H1 (cell line): ENCODE results near the gene OTOF. TPM values are rescaled to one million over a fixed set of nuclear protein-coding genes. Genes with fewer than 3 reads are reported as not detected.

Experiments used
- GTF2F1 ChIP-seq: IDR thresholded peaks from 2 replicates; pipeline ENCODE4 v1.6.1; 2012; ENCODE audit warnings: low read depth, low read length, improper control_type of control experiment, borderline replicate concordance
- POU5F1 ChIP-seq: IDR thresholded peaks from 2 replicates; pipeline ENCODE4 v1.6.1; 2011; ENCODE audit warnings: low read depth, mild to moderate bottlenecking, low read length, moderate library complexity
- SUZ12 ChIP-seq: fragments of 200-600 bp; sonication (generic); IDR thresholded peaks from 2 replicates; pipeline ENCODE4 v1.6.1; 2012; ENCODE audit warnings: mild to moderate bottlenecking, inconsistent platforms, low read length, moderate library complexity, mixed read lengths
- polyA plus RNA-seq, 7 experiments: library from polyadenylated mRNA; depleted of rRNA in 3 of 7; stranded (reverse) in 5 of 7; unstranded in 2 of 7; fragments of >200 nt in 5 of 7; fragments of 200-250 nt in 2 of 7; gene quantifications; 1 replicate in 5 of 7; 2 replicates in 1 of 7; 4 replicates in 1 of 7; pipeline versions ENCODE4 v1.2.1 to v1.2.3, GENCODE V29; 2011 to 2013; ENCODE audit warnings: missing spikeins in 2 of 7, mixed read lengths in 2 of 7
- total RNA-seq: library from RNA; stranded (reverse); fragmentation: NEBNext Ultra II Directional; extraction: Animal tissue kit (Norgen Biotek cat#: 25700); gene quantifications from 2 replicates; pipeline ENCODE4 v1.2.1, GENCODE V29; 2021

The OTOF gene
- total and polyA plus RNA-seq, 2 of the 8 experiments (the other 6 are each of a cell fraction or from before 2014, with no cell fraction given): 0.06 TPM; not detected in 1

DNA sequence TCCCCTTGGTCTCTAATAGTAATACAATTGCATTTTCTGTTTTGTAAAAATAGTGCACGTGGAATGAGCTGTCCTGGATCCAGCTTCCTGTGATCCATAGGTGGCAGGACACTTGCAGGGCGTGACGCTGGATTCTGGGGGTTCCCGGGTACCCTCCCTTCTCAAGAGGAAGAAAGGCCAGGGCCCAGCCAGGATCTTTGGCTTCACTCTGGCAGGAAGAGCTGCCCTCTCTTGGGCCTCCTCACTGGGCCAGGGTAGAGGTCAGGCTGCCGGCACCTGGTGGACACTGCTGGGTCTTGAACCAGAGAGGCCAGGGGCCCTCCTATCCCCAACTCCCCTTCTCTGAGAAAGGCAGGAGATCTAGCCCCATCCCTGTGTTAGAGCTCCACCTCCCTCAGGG lies 37.8 kb upstream of the OTOF start (continued):
- TF ChIP-seq GTF2F1: no peak
- no peak for TF ChIP-seq SUZ12
- no peak for TF ChIP-seq POU5F1
- TF ChIP-seq, all 59 proteins: peak for 0
